HCT116 (cell line): ENCODE measurements around the gene RRAS2. TPM values are rescaled to one million over a fixed set of nuclear protein-coding genes. Genes with fewer than 3 reads are reported as not detected.

Source experiments
- ATAC-seq: fragments of 200-7000 bp; cut with Tn5 transposase; 2 replicates; pipeline ENCODE4 v1.9.1; 2020; ENCODE audit warnings: mild to moderate bottlenecking, moderate library complexity
- BruUV-seq: library from RNA; stranded (reverse); fragments of 400-500 nt; replicated peaks from 2 replicates; lab custom pipeline; 2021; lab: Mats Ljungman, UMichigan
- CTCF ChIA-PET: fragments of 300-600 bp; sonication (Branson Sonifier 250); formaldehyde crosslinking; loops from one replicate; lab custom pipeline; 2021; ENCODE audit warnings: antibody characterized with exemption; lab: Charles Lee
- POLR2A ChIA-PET: fragments of 300-600, 350-600 bp; sonication (Branson Sonifier 250); formaldehyde crosslinking; loops from one replicate; lab custom pipeline; 2021; ENCODE audit warnings: antibody characterized with exemption; lab: Charles Lee
- RAD21 ChIA-PET, 2 experiments: fragments of 300-600 bp; sonication (Branson Sonifier 250); formaldehyde crosslinking; loops; one replicate each; lab custom pipeline; 2023; ENCODE audit warnings: low total read pairs in 2 of 2; ENCODE audit not compliant: uncharacterized antibody in 2 of 2, unreplicated experiment in 2 of 2, low non-redundant PET in 1 of 2; lab: Charles Lee
- DNase-seq: peaks from one replicate; pipeline ENCODE4 v3.0.0-alpha.2; 2010; ENCODE audit warnings: low read depth, low spot score
- H2AFZ ChIP-seq: fragments of 200-600 bp; shearing (Covaris generic), sonication (generic); 2 replicates; pipeline ENCODE4 v1.6.1; 2017; ENCODE audit warnings: low read depth, mixed run types, mixed read lengths, antibody characterized with exemption, low read length; ENCODE audit not compliant: poor library complexity, severe bottlenecking
- H3K27ac ChIP-seq: 2 replicates; pipeline ENCODE4 v1.5.1; 2012; ENCODE audit warnings: low read depth, low read length
- H3K27me3 ChIP-seq: fragments of 200-600 bp; sonication (generic); 2 replicates; pipeline ENCODE4 v1.6.1; 2016; ENCODE audit warnings: mixed run types, low read length, mixed read lengths; ENCODE audit not compliant: insufficient read depth
- H3K36me3 ChIP-seq, 2 experiments: fragments of 200-500 bp in 1 of 2; fragments of 200-600 bp in 1 of 2; sonication (Bioruptor generic) in 1 of 2; sonication (generic) in 1 of 2; 2 replicates each; pipeline versions ENCODE4 v1.5.1 to v1.6.1; 2014 to 2016; ENCODE audit warnings: low read length in 2 of 2, inconsistent platforms in 1 of 2, mixed read lengths in 1 of 2, mixed run types in 1 of 2; ENCODE audit not compliant: insufficient read depth in 2 of 2, control insufficient read depth in 1 of 2
- H3K4me1 ChIP-seq, 2 experiments: fragments of 200-600 bp in 1 of 2; sonication (generic) in 1 of 2; 2 replicates each; pipeline versions ENCODE4 v1.5.1 to v1.6.1; 2012 to 2017; ENCODE audit warnings: low read length in 2 of 2, inconsistent platforms in 1 of 2, mild to moderate bottlenecking in 1 of 2, mixed read lengths in 1 of 2, mixed run types in 1 of 2, moderate library complexity in 1 of 2; ENCODE audit not compliant: insufficient read depth in 2 of 2, control insufficient read depth in 1 of 2
- H3K4me2 ChIP-seq: fragments of 200-600 bp; sonication (generic); 2 replicates; pipeline ENCODE4 v1.6.1; 2017; ENCODE audit warnings: mixed run types, low read length, mixed read lengths
- H3K4me3 ChIP-seq, 2 experiments: fragments of 200-600 bp in 1 of 2; sonication (generic) in 1 of 2; replicated peaks in 1 of 2; 2 replicates each; pipeline ENCODE4 v1.5.1; 2011 to 2016; ENCODE audit warnings: low read length in 2 of 2, control low read depth in 1 of 2, low read depth in 1 of 2, mild to moderate bottlenecking in 1 of 2, mixed read lengths in 1 of 2, mixed run types in 1 of 2
- H3K79me2 ChIP-seq: fragments of 200-600 bp; sonication (generic); 2 replicates; pipeline ENCODE4 v1.6.1; 2017; ENCODE audit warnings: mild to moderate bottlenecking, mixed run types, low read length, moderate library complexity, mixed read lengths; ENCODE audit not compliant: insufficient read depth
- H3K9ac ChIP-seq: fragments of 200-600 bp; sonication (generic); 2 replicates; pipeline ENCODE4 v1.6.1; 2016; ENCODE audit warnings: low read length, mixed read lengths
- H3K9me2 ChIP-seq: fragments of 200-600 bp; sonication (generic), shearing (Covaris generic); 2 replicates; pipeline ENCODE4 v1.6.1; 2017; ENCODE audit warnings: mixed run types, mild to moderate bottlenecking, moderate library complexity; ENCODE audit not compliant: insufficient read depth
- H3K9me3 ChIP-seq, 2 experiments: fragments of 200-500 bp in 1 of 2; fragments of 200-600 bp in 1 of 2; sonication (Bioruptor generic) in 1 of 2; sonication (generic) in 1 of 2; 2 replicates each; pipeline ENCODE4 v1.6.1; 2014 to 2017; ENCODE audit warnings: low read length in 2 of 2, mixed read lengths in 2 of 2, inconsistent platforms in 1 of 2, low read depth in 1 of 2, mild to moderate bottlenecking in 1 of 2, mixed run types in 1 of 2, moderate library complexity in 1 of 2; ENCODE audit not compliant: control insufficient read depth in 1 of 2, insufficient read depth in 1 of 2
- H4K20me1 ChIP-seq: fragments of 200-600 bp; sonication (generic), shearing (Covaris generic); 2 replicates; pipeline ENCODE4 v1.6.1; 2017; ENCODE audit warnings: mixed run types, mild to moderate bottlenecking, moderate library complexity; ENCODE audit not compliant: insufficient read depth
- CEBPB ChIP-seq: IDR thresholded peaks from 2 replicates; pipeline ENCODE4 v1.6.1; 2012; ENCODE audit warnings: low read depth
- EGR1 ChIP-seq: IDR thresholded peaks from 2 replicates; pipeline ENCODE4 v1.6.1; 2012; ENCODE audit warnings: low read depth
- ELF1 ChIP-seq: IDR thresholded peaks from 2 replicates; pipeline ENCODE4 v1.6.1; 2012; ENCODE audit warnings: low read depth, borderline replicate concordance
- EZH2phosphoT487 ChIP-seq: fragments of 200-600 bp; IDR thresholded peaks from 2 replicates; pipeline ENCODE4 v1.6.1; 2018; ENCODE audit warnings: antibody characterized with exemption, borderline replicate concordance
- FOSL1 ChIP-seq: IDR thresholded peaks from 2 replicates; pipeline ENCODE4 v1.6.1; 2012; ENCODE audit warnings: low read depth
- JUND ChIP-seq: IDR thresholded peaks from 2 replicates; pipeline ENCODE4 v1.6.1; 2012
- MAX ChIP-seq: IDR thresholded peaks from 2 replicates; pipeline ENCODE4 v1.6.1; 2012
- SIN3A ChIP-seq: IDR thresholded peaks from 2 replicates; pipeline ENCODE4 v1.6.1; 2012; ENCODE audit warnings: low read depth
- ZBTB33 ChIP-seq: IDR thresholded peaks from 2 replicates; pipeline ENCODE4 v1.6.1; 2011; ENCODE audit warnings: mild to moderate bottlenecking, low read length, moderate library complexity; ENCODE audit not compliant: insufficient replicate concordance; ENCODE audit errors: extremely low read depth
- ZFX ChIP-seq: fragments of 450-650 bp; IDR thresholded peaks from 2 replicates; pipeline ENCODE4 v1.6.1; 2017
- intact Hi-C: fragments of 100-400 bp; cut with micrococcal nuclease; formaldehyde crosslinking; loops from 2 replicates; pipeline ENCODE4 v1.10.0; 2022
- total RNA-seq: library from RNA; stranded (reverse); gene quantifications from one replicate; pipeline ENCODE4 v1.2.1, GENCODE V29; 2021; ENCODE audit not compliant: unreplicated experiment

Gene RRAS2
- total RNA-seq, 1 experiment from 2014 or later: 54.5 TPM

- TF ChIP-seq SIN3A (peak; percentile 43), FOSL1 (peak; percentile 93), CEBPB (peak; percentile 78), ZFX (no peak), ELF1 (no peak), MAX (peak; percentile 66)
These were observed 22.2 kb downstream of the RRAS2 start (continued) for GRCh38 chr11:14336507-14337503.

- intact Hi-C loops: no loop called here
- BruUV-seq: no TSS peak
- no peak for DNase-seq
- TF ChIP-seq ZBTB33: no peak
- no peak for TF ChIP-seq EZH2phosphoT487
- no peak for TF ChIP-seq JUND
- TF ChIP-seq MAX: no peak
- no peak for TF ChIP-seq EGR1
- TF ChIP-seq, all 23 proteins: peak for 0
- peaks cover 4% of the 10 kb centered on the region; the same call in 1 of the 2 replicates for H4K20me1 ChIP-seq
- no peaks in the 10 kb centered on the region for H3K27me3 ChIP-seq
- no peak for ATAC-seq
- H3K9me3 ChIP-seq: peaks cover 0 to 11% of the 10 kb centered on the region in 2 experiments; a peak in 2 of 4 replicates
- H3K9me2 ChIP-seq: no peaks in the 10 kb centered on the region; the same call in 1 of the 2 replicates
- no peaks in the 10 kb centered on the region for H3K36me3 ChIP-seq
- peaks cover 98% of the 10 kb centered on the region for H3K79me2 ChIP-seq
- H3K9ac ChIP-seq: no peak overlapping the region
- H3K27ac ChIP-seq: no peak overlapping the region
- CTCF ChIA-PET: interaction anchor here (2.5 kb wide), 1 partner anchor 27 kb away, joined by 6 read pairs; no protein-coding TSS in a partner anchor
- RAD21 ChIA-PET: no interaction called here
- no peak overlapping the region for H3K4me3 ChIP-seq
- no peak overlapping the region for H2AFZ ChIP-seq
- peaks cover 0 to 21% of the 10 kb centered on the region in 2 experiments; a peak in 2 of 4 replicates for H3K4me1 ChIP-seq
- H3K4me2 ChIP-seq: no peak overlapping the region
- POLR2A ChIA-PET: no interaction called here
These were observed 23.3 kb downstream of the RRAS2 start for GRCh38 chr11:14335712-14336111.
